ENCODE data around the gene SERTAD3.
"Not testable (repeated sequence)": the region's sequence is repeated elsewhere in the genome, so short reads cannot be mapped to it uniquely, and the experiment has no call there.

The SERTAD3 gene

DNA sequence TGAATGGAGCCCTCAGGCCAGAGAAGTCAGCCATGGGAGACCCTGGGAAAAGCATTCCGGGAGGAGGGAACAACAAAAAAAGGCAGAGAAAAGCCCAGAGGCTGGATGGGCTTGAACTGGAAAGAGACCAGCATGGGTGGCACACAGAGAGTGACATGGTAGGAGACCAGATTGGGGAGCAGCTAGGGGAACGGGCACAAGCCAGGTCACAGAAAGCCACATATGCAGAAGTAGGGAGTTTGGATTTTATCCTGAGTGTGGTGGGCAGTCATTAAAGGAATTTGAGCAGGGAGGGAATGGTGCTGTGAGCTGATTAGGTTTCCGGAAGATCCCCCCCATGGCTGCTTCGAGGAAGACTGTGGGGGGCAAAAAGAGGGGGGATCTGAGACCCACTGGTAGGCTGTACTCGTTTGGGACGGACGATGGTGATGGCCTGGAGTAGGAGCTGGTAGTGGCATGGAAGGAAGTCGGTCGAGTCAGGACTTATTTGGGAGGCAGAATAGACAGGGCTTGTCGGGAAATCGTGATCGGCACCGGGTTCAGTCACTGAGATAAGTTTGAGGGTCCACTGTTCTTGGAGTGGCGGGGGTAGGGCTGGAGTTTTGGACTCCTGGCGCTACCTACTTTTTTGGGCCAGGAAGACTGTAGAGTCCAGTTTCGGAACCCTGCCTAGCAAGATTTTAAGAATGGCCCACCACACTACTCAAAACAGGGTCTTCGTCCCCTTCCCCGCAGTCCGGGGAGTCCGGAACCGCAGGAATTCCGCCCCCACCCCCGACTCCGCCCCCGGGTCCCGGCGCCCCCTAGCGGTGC, 19.3 kb downstream of the SERTAD3 start:
- DNase-seq: no peak

GRCh38 chr19:40423938-40424337, 20.2 kb downstream of the SERTAD3 start:
- DNase-seq: no peak

- no peak for DNase-seq
Observed at GRCh38 chr19:40422748-40423566, 21.2 kb downstream of the SERTAD3 start.

DNA sequence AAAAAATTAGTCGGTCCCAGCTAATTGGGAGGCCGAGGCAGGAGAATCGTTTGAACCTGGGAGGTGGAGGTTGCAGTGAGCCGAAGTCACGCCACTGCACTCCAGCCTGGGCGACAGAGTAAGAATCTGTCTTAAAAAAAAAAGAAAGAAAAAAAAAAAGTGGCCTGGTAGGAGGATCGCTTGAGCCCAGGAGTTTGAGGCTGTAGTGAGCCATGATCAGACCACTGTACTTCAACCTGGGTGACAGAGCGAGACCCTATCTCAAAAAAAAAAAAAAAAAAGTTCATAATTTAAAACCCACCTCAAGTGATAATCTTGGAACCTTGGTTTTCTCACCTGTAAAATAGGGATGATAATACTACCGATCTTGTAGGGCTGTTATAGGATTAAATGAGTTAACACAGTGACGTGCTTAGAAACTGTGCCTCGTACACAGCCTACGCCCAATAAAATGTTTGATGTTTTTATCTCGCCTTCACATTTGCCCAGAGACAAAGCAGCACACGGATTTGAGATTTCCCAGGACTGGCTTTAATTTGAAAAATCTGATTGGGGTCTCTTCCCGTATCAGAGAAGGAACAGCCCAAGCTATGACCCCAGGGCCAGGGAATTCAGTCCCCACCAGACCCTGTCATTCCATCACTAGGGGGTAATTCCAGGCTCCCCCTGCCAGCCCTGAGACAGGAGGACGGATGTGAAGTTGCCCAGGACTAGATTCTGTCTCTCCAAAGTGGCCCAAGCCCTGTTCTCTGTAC, 22.0 kb downstream of the SERTAD3 start:
- DNase-seq: no peak

DNA sequence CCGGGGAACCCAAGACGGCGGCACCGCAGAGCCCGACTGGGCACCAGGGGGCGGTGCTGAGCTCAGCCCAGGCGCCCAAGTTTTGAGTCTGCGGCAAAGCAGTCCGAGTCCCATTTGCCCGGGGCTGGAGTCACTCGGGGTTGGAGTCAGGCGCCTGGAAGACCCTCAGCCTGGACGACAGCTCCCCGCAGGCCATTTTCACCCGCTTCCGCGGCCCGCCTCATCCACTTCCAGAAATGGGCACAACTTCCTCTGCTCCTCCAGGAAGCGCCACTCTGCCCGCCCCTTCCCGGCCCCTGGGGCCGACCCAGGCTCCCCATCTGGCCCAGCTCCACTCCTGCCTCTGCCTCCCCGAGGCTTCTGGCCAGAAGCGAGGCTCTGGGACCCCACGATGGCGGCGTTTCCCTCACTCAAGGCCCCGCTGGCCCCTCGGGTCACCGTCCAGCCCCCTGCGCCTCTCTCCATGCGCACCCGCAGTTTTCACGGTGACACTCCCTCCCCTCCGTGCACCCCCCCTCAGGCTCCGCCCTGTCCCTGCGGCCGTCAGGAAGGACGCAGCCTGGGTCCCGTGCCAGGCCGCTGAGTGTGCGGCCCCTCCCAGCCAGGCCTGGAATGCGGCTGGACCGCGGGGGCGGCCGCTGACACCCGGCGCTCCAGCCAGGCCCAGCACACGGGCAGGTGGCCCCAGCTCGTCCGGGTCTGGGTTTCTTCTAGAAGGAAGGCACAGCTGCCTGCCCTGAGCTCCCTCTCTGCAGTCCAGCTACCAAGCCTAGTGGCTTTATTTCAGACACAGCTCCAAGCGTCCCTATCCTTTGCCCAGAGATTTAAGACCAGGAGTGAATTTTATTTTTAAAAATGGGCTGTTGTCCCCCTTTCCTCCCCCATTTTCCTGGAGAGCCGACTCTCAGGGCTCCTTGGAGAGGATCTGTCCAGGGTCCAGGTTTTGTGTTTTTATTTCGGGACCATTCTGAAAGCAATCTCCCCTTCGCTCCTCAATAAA, 23.1 kb downstream of the SERTAD3 start:
- peak; percentile 74 to 75 for DNase-seq

DNA sequence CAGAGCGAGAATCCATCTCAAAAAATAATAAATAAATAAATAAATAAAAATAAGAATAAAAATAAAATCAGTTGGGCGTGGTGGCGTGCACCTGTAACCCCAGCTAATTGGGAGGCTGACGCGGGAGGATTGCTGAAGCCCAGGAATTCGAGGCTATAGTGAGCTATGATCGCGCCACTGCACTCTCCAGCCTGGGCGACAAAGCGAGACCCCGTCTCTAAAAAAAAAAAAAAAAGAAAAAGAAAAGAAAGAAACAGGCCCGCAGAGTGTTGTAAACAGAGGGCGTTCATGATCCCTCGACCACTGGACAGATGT, 23.7 kb downstream of the SERTAD3 start:
- no peak for DNase-seq

DNA sequence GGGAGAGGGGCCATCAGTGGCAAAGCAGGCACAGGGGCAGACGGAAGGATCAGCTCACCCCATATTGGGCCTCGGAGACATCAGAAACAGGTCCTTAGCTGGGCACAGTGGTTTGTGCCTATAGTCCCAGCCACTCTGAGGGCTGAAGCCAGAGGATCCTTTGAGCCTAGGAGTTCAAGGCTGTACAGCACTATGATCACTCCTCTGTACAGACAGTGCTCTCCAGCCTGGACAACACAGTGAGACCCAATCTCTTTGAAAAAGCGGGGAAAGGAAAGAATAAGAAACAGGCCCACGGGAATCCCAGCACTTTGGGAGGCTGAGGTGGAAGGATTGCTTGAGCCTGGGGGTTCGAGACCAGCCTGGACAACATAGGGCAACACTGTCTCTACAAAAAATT, 24.4 kb downstream of the SERTAD3 start:
- no peak for DNase-seq

GRCh38 chr19:40419066-40419612, 25.0 kb downstream of the SERTAD3 start:
- DNase-seq: no peak

DNA sequence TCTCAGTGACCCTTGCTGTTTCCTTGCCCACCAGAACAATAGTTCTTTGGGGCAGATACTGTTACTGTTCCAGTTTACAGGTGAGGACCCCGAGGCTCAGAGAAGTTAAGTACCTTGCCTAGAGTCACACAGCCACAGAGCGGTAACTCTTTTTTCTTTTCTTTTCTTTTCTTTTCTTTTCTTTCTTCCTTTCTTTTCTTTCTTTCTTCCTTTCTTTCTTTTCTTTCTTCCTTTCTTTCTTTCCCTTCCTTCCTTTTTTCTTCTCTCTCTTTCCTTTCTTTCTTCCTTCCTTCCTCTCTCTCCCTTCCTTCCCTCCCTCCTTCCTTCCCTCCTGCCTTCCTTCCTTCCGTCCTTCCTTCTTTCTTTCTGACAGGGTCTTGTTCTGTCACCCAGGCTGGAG, 26.1 kb downstream of the SERTAD3 start:
- no peak for DNase-seq

GRCh38 chr19:40417643-40417981, 26.5 kb downstream of the SERTAD3 start:
- DNase-seq: no peak

DNA sequence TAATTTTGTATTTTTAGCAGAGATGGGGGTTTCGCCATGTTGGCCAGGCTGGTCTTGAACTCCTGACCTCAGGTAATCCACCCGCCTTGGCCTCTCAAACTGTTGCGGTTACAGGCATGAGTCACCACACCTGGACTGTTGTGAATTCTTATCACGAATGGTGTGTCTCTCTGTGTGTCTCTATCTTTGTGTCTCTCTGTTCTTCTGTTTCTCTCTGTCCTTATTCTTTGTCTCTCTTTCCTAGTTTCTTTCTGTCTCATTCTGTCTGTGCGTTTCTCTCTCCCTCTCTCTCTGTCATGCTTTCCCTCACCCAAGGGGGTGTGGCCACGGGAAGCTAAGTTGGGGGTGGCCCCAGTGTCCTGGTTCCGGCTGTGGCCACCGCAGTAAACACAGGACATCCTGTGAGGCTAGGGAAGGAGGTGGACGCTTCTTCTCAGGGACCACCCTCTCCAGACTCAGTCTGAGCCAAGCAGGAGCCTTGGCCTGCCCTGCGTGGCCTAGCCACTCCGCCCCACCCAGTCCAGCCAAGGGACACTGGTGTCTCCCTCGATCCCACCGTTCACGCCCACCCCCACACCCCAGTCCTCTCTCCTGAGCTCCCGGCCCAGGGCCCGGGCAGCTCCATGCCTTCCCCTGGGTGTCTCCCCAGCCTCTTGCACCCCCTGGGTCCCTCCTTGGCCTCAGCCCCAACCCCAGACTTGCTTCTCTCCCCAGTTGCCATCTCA, 27.1 kb downstream of the SERTAD3 start:
- peak in 1 of 2 donors; percentile 31 for DNase-seq

GRCh38 chr19:40415768-40416167, 28.4 kb downstream of the SERTAD3 start:
- DNase-seq: no peak

- no peak for DNase-seq
Observed at GRCh38 chr19:40414542-40415535, 29.3 kb downstream of the SERTAD3 start.

DNA sequence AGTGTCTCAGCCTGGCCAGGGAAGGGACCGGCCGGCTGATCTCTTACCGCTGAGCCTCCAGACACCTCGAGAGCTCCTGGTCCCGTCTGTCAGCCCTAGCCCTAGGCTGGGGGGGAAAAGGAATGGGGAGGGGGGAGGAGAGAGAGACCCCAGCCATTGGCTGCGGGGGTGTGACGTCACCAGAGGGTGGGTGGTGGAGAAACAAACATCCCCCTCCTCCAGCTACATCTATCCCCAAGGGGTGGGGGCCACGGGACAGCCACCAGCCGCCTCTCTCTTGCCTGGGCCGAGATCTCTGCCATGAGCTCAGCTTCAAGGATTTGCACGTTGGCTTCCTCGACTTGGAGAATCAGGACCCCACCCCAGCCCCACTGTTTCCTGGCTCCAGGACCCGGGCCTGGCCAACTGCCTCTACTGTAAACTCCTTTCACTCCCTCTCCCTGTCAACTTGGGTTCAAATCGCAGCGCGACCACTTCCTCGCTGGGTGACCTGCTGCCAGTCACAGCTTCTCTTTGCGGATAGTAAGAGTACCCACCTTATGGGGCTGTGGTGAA, 30.8 kb downstream of the SERTAD3 start, which contains the start of gene PRX:
Gene PRX, minus strand, starts transcription at position 88 of the 555 bp plus-strand sequence. CDS start 5,446 bp downstream, outside the sequence.
- DNase-seq: no peak

DNA sequence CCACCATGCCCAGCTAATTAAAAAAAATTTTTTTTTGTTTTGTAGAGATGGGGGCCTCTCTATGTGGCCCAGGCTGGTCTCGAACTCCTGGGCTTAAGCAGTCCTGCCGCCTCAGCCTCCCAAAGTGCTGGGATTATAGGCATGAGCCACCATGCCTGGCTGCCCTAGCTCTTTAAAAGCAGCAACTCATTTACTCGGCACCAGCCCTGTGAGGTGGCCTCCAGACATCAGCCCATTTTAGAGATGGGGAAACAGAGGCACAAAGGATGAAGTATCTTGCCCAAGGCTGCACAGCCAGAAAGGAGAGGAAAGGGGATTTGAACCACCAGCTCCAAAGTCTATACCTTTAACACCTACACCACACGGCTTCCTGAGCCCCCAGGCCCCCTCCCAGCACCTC, 31.3 kb downstream of the SERTAD3 start:
- no peak for DNase-seq

GRCh38 chr19:40411958-40412499, 32.1 kb downstream of the SERTAD3 start:
- DNase-seq: no peak

- no peak for DNase-seq
Observed at GRCh38 chr19:40411125-40411842, 32.9 kb downstream of the SERTAD3 start.

DNA sequence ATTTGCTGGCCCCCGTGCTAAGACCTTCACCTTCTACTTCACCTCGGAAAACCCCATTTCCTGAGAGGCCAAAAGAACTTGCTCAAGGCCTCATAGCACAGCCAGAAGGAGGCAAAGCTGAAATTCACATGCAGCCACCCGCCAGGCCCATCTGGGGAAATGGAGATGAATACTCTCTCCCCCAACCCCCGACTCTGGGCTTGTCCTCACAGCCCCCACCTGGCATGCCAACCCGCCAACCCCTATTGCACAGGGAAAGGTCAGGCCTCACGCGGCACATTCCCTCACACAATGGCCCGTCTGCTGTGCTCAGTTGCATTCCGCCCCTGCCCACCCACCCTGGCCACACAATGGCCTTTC, 34.1 kb downstream of the SERTAD3 start:
- no peak for DNase-seq

- DNase-seq: not testable (repeated sequence)
Observed at GRCh38 chr19:40408598-40408925, 35.6 kb downstream of the SERTAD3 start.
